ENCODE results near the gene IL24. TPM values are rescaled to one million over a fixed set of nuclear protein-coding genes. Genes with fewer than 3 reads are reported as not detected.

The IL24 gene
- total and polyA plus RNA-seq, 12 donors = not detected

DNA sequence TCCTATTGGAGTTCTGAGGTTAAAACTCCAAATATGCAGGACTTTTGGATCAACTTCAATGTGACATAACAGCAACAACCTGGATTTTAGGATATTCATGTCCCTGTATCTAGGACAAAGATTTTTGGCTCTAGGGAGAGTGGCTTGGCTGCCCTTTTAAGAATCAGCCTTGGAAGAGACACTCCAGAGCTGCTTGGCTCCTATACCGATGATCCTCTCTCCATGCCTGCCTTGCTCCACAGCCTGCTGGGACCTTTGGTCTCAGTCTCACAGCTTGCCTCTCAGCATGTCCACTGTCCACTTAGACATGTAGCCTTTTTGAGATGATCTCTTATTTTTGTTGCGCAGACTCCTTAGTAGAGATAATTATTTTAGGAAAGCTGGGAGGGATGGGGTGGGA, 29.0 kb downstream of the IL24 start:
- Histone ChIP-seq H3K36me3 (replicated peaks in 1 of 2) (no peaks in the 10 kb centered on the region), H3K27ac (no peak overlapping the region), H3K4me1 (replicated peaks in 1 of 2) (no peaks in the 10 kb centered on the region), H3K4me3 (no peak overlapping the region), H3K27me3 (no peaks in the 10 kb centered on the region), H3K9me3 (replicated peaks in 1 of 3) (no peaks in the 10 kb centered on the region)
- intact Hi-C loops (cut with DNase I) = loop anchor here in 1 of 2 donors (10.0 kb wide), 1 partner anchor 59 kb away; no protein-coding TSS in a partner anchor
- TF ChIP-seq, protein P1, sequence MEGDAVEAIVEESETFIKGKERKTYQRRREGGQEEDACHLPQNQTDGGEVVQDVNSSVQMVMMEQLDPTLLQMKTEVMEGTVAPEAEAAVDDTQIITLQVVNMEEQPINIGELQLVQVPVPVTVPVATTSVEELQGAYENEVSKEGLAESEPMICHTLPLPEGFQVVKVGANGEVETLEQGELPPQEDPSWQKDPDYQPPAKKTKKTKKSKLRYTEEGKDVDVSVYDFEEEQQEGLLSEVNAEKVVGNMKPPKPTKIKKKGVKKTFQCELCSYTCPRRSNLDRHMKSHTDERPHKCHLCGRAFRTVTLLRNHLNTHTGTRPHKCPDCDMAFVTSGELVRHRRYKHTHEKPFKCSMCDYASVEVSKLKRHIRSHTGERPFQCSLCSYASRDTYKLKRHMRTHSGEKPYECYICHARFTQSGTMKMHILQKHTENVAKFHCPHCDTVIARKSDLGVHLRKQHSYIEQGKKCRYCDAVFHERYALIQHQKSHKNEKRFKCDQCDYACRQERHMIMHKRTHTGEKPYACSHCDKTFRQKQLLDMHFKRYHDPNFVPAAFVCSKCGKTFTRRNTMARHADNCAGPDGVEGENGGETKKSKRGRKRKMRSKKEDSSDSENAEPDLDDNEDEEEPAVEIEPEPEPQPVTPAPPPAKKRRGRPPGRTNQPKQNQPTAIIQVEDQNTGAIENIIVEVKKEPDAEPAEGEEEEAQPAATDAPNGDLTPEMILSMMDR (IDR thresholded peaks at IDR 0.05) = no peak
- no peak for TF ChIP-seq POLR2A (IDR thresholded peaks at IDR 0.05)
- WGBS, 4 donors = 61 to 76% (median 68%) methylated on average over 2 of the region's 2 CpGs
- DNase-seq = peak in 2 of 7 donors; percentile 26 to 43

DNA sequence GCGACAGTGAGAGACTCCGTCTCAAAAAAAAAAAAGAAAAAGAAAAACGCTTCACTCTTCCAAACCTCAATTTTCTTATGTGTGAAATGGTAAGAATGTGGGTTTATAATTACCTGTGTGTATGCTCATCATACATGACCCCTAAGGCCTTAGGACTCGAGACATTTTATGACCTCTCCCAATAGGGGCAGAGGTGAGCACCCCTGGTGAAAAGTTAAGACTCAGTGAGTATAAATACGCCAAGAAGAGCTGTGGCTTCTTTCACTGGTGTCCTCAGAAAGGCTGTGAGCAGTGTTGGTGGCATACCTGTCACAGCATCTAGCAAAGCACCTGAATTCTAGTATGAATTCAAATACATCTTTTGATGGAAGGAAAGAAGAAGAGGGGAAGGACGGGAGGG, 32.3 kb downstream of the IL24 start:
- no peak for DNase-seq
- no peak for TF ChIP-seq POLR2A (IDR thresholded peaks at IDR 0.05)
- TF ChIP-seq, protein P1 (IDR thresholded peaks at IDR 0.05) = no peak
- H3K4me3 ChIP-seq = no peak overlapping the region
- WGBS, 4 donors = 82 to 91% (median 84%) methylated on average over 6 of the region's 6 CpGs
- H3K27me3 ChIP-seq = no peaks in the 10 kb centered on the region
- no peak overlapping the region for H3K27ac ChIP-seq
- intact Hi-C loops (cut with DNase I) = loop anchor here in 1 of 2 donors (10.0 kb wide), 1 partner anchor 55 kb away; no protein-coding TSS in a partner anchor
- H3K4me1 ChIP-seq (replicated peaks in 1 of 2) = no peaks in the 10 kb centered on the region
- H3K9me3 ChIP-seq (replicated peaks in 1 of 3) = no peaks in the 10 kb centered on the region
- no peaks in the 10 kb centered on the region for H3K36me3 ChIP-seq (replicated peaks in 1 of 2)

DNA sequence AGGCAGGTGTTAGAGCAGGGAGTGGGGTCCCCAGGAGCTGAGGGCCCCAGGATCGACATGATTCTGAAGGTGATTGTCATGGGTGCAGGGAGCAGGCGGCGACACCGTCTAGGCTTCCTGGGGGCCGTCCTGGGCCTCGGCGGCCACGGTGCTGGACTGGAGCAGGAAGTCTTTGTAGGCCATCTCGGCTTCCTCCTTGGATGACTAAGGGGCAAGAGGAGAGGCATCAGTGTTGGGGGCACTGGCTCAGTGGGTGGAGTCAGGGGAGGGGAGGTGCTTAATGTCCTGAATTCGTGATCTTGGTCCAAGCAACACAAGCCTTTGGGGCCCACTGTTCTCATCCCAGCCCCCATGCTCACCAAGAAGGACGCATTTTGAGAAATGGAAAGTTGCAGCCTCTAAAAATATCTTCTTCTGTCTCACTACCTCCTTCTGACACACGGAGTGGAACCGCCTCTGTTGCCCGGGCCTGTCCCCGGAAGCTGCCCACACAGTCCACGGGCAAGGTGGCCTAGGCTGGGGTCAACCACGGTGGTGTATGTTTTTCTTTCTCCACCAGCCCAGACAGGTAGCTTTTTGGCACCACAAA, 33.1 kb downstream of the IL24 start:
- no peak overlapping the region for H3K4me3 ChIP-seq
- WGBS, 4 donors = 67 to 84% (median 80%) methylated on average over 13 to 17 of the region's 17 CpGs
- H3K4me1 ChIP-seq (replicated peaks in 1 of 2) = no peaks in the 10 kb centered on the region
- DNase-seq = peak in 1 of 7 donors; percentile 15
- no peaks in the 10 kb centered on the region for H3K9me3 ChIP-seq (replicated peaks in 1 of 3)
- TF ChIP-seq, protein P1 (IDR thresholded peaks at IDR 0.05) = no peak
- TF ChIP-seq POLR2A (IDR thresholded peaks at IDR 0.05) = no peak
- no peak overlapping the region for H3K27ac ChIP-seq
- H3K36me3 ChIP-seq (replicated peaks in 1 of 2) = no peaks in the 10 kb centered on the region
- H3K27me3 ChIP-seq = no peaks in the 10 kb centered on the region
- intact Hi-C loops (cut with DNase I) = no loop called here

DNA sequence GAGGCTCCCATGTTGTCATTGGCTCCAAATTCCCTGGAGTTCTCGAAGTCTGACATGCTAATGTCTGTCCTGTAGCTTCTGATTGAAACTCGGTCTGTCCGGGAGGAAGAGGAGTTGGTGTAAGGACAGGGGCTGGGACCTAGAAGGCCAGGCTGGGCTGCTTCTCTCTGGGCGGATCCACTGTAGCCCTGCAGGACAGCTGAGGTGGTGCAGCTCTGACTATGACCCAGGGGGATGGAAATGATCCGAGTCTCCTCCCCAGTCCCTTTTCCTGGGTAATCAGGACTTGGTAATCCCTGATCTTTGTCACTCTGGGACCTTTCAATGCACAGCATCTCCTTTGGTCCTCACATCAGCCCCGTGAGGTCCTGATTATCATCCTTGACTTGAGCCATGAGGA, 34.5 kb downstream of the IL24 start:
- Histone ChIP-seq H3K4me1 (replicated peaks in 1 of 2) (no peaks in the 10 kb centered on the region), H3K4me3 (no peak overlapping the region)
- TF ChIP-seq POLR2A (IDR thresholded peaks at IDR 0.05) = no peak
- TF ChIP-seq, protein P1 (IDR thresholded peaks at IDR 0.05) = no peak

More for the DNA sequence above, 34.5 kb downstream of the IL24 start:
- Histone ChIP-seq H3K27me3 (no peaks in the 10 kb centered on the region), H3K27ac (no peak overlapping the region), H3K9me3 (replicated peaks in 1 of 3) (no peaks in the 10 kb centered on the region), H3K36me3 (replicated peaks in 1 of 2) (no peaks in the 10 kb centered on the region)
- WGBS, 4 donors = 66 to 87% (median 84%) methylated on average over 5 to 6 of the region's 6 CpGs
- no peak for DNase-seq
- intact Hi-C loops (cut with DNase I) = no loop called here
